ENCODE data around the gene IL10RA. TPM values are rescaled to one million over a fixed set of nuclear protein-coding genes. Genes with fewer than 3 reads are reported as not detected.

IL10RA gene
- total RNA-seq, 1 experiment from 2014 or later = 1.7 TPM

GRCh38 chr11:118027694-118028093 is 41.5 kb downstream of the IL10RA start:
- ChIA-PET POLR2A (no interaction called here), CTCF (no interaction called here), RAD21 (ENCODE audit: low non-redundant PET in 1 of 2, low total read pairs in 2 of 2, uncharacterized antibody in 2 of 2, unreplicated experiment in 2 of 2) (interaction anchor here in 1 of 2 experiments (0.7 kb wide), 1 partner anchor 203 kb away, joined by 3 read pairs; no protein-coding TSS in a partner anchor)
- DNase-seq (ENCODE audit: low read depth, low spot score) = no peak
- Histone ChIP-seq H4K20me1 (ENCODE audit: insufficient read depth) (no peaks in the 10 kb centered on the region), H3K9ac (ENCODE audit: low read length) (no peak overlapping the region), H3K9me3 (ENCODE audit: control insufficient read depth in 1 of 2, insufficient read depth in 1 of 2, low read depth in 1 of 2, low read length in 2 of 2) (no peaks in the 10 kb centered on the region), H3K79me2 (ENCODE audit: insufficient read depth, low read length) (no peaks in the 10 kb centered on the region), H3K27ac (ENCODE audit: low read depth, low read length) (no peak overlapping the region), H3K4me1 (ENCODE audit: control insufficient read depth in 1 of 2, insufficient read depth in 2 of 2, low read length in 2 of 2) (no peaks in the 10 kb centered on the region), H3K4me3 (replicated peaks in 1 of 2; ENCODE audit: low read depth in 1 of 2, low read length in 2 of 2) (no peak overlapping the region), H3K36me3 (ENCODE audit: control insufficient read depth in 1 of 2, insufficient read depth in 2 of 2, low read length in 2 of 2) (no peaks in the 10 kb centered on the region), H3K4me2 (ENCODE audit: low read length) (no peak overlapping the region), H3K9me2 (ENCODE audit: insufficient read depth) (no peaks in the 10 kb centered on the region), H2AFZ (ENCODE audit: low read depth, low read length, poor library complexity, severe bottlenecking) (no peak overlapping the region), H3K27me3 (ENCODE audit: insufficient read depth, low read length) (no peaks in the 10 kb centered on the region)
- no peak for TF ChIP-seq MAX (IDR thresholded peaks at IDR 0.05)
- TF ChIP-seq YY1 (IDR thresholded peaks at IDR 0.05; ENCODE audit: extremely low read depth, insufficient replicate concordance, low read depth, low read length) = no peak
- TF ChIP-seq ATF3 (IDR thresholded peaks at IDR 0.05) = no peak
- ATAC-seq = no peak
- intact Hi-C loops (cut with micrococcal nuclease) = no loop called here
- BruUV-seq (replicated peaks) = no TSS peak

GRCh38 chr11:118028626-118029025 is 42.4 kb downstream of the IL10RA start:
- CTCF ChIA-PET = no interaction called here

More at GRCh38 chr11:118028626-118029025, 42.4 kb downstream of the IL10RA start:
- Histone ChIP-seq H4K20me1 (ENCODE audit: insufficient read depth) (no peaks in the 10 kb centered on the region), H3K9ac (ENCODE audit: low read length) (no peak overlapping the region), H3K36me3 (ENCODE audit: control insufficient read depth in 1 of 2, insufficient read depth in 2 of 2, low read length in 2 of 2) (no peaks in the 10 kb centered on the region), H3K9me2 (ENCODE audit: insufficient read depth) (no peaks in the 10 kb centered on the region), H3K27me3 (ENCODE audit: insufficient read depth, low read length) (no peaks in the 10 kb centered on the region), H2AFZ (ENCODE audit: low read depth, low read length, poor library complexity, severe bottlenecking) (no peak overlapping the region), H3K79me2 (ENCODE audit: insufficient read depth, low read length) (no peaks in the 10 kb centered on the region), H3K4me3 (replicated peaks in 1 of 2; ENCODE audit: low read depth in 1 of 2, low read length in 2 of 2) (no peak overlapping the region), H3K4me1 (ENCODE audit: control insufficient read depth in 1 of 2, insufficient read depth in 2 of 2, low read length in 2 of 2) (no peaks in the 10 kb centered on the region), H3K9me3 (ENCODE audit: control insufficient read depth in 1 of 2, insufficient read depth in 1 of 2, low read depth in 1 of 2, low read length in 2 of 2) (no peaks in the 10 kb centered on the region), H3K4me2 (ENCODE audit: low read length) (no peak overlapping the region), H3K27ac (ENCODE audit: low read depth, low read length) (no peak overlapping the region)
- TF ChIP-seq SP1 (IDR thresholded peaks at IDR 0.05; ENCODE audit: low read depth) (no peak), ZFX (IDR thresholded peaks at IDR 0.05) (no peak), EZH2phosphoT487 (IDR thresholded peaks at IDR 0.05; ENCODE audit: borderline replicate concordance) (no peak), REST (IDR thresholded peaks at IDR 0.05; ENCODE audit: low read depth) (no peak), EZH2 (IDR thresholded peaks at IDR 0.05) (no peak), ELF1 (IDR thresholded peaks at IDR 0.05; ENCODE audit: borderline replicate concordance, low read depth) (no peak), CEBPB (IDR thresholded peaks at IDR 0.05; ENCODE audit: low read depth) (no peak), SIN3A (IDR thresholded peaks at IDR 0.05; ENCODE audit: low read depth) (no peak)
- ChIA-PET RAD21 (ENCODE audit: low non-redundant PET in 1 of 2, low total read pairs in 2 of 2, uncharacterized antibody in 2 of 2, unreplicated experiment in 2 of 2) (no interaction called here), POLR2A (no interaction called here)
- BruUV-seq (replicated peaks) = no TSS peak
- intact Hi-C loops (cut with micrococcal nuclease) = no loop called here
- DNase-seq (ENCODE audit: low read depth, low spot score) (no peak), ATAC-seq (no peak)

All from HCT116 (cell line).